B cell (primary cell): ENCODE data around the gene FAM83G. TPM values are rescaled to one million over a fixed set of nuclear protein-coding genes. Genes with fewer than 3 reads are reported as not detected.

Experiments
- ATAC-seq: fragments of 200-7000 bp; cut with Tn5 transposase; one replicate; pipeline ENCODE4 v1.10.0; 2021; ENCODE audit warnings: low read depth, mild to moderate bottlenecking, moderate number of reproducible peaks, moderate library complexity
- CTCF ChIA-PET: fragments of 350-600 bp; sonication (Branson Sonifier 250); formaldehyde crosslinking; loops from one replicate; lab custom pipeline; 2021; ENCODE audit warnings: antibody characterized with exemption, inconsistent platforms; lab: Charles Lee
- POLR2A ChIA-PET: fragments of 350-600 bp; sonication (Branson Sonifier 250); formaldehyde crosslinking; loops from one replicate; lab custom pipeline; 2021; ENCODE audit warnings: antibody characterized with exemption; lab: Charles Lee
- DNase-seq: peaks from one replicate; pipeline ENCODE4 v3.0.0; 2013
- H2AFZ ChIP-seq: 2 replicates; pipeline ENCODE4 v1.6.1; 2012; ENCODE audit warnings: mild to moderate bottlenecking, low read depth, low read length; ENCODE audit not compliant: insufficient read depth, poor library complexity, severe bottlenecking
- H3K27ac ChIP-seq, 2 donors: 1 replicate in 1 of 2; 2 replicates in 1 of 2; pipeline ENCODE4 v1.5.1; 2012 to 2013; ENCODE audit warnings: low read length in 2 of 2, mild to moderate bottlenecking in 2 of 2, moderate library complexity in 1 of 2
- H3K27me3 ChIP-seq, 4 experiments: fragments of 200-600 bp in 1 of 4; sonication (generic) in 1 of 4; replicated peaks in 1 of 4; 1 replicate in 2 of 4; 2 replicates in 2 of 4; pipeline versions ENCODE4 v1.6.1 to v1.7.0; 2013 to 2016; ENCODE audit warnings: low read length in 3 of 4, mild to moderate bottlenecking in 2 of 4, mixed read lengths in 1 of 4, moderate library complexity in 1 of 4; ENCODE audit not compliant: insufficient read depth in 4 of 4, control insufficient read depth in 3 of 4; ENCODE audit errors: control extremely low read depth in 1 of 4
- H3K36me3 ChIP-seq, 2 experiments: replicated peaks in 1 of 2; 1 replicate in 1 of 2; 2 replicates in 1 of 2; pipeline versions ENCODE4 v1.6.1 to v1.7.1; 2013; ENCODE audit warnings: low read length in 1 of 2; ENCODE audit not compliant: insufficient read depth in 2 of 2, control insufficient read depth in 1 of 2; ENCODE audit errors: control extremely low read depth in 1 of 2, extremely low read depth in 1 of 2
- H3K4me1 ChIP-seq, 2 donors: fragments of 200-600 bp in 1 of 2; sonication (generic) in 1 of 2; 1 replicate in 1 of 2; 2 replicates in 1 of 2; pipeline versions ENCODE4 v1.5.1 to v1.6.1; 2013 to 2017; ENCODE audit warnings: low read length in 2 of 2; ENCODE audit not compliant: control insufficient read depth in 2 of 2, insufficient read depth in 2 of 2
- H3K4me2 ChIP-seq: replicated peaks from 2 replicates; pipeline ENCODE3; 2012; ENCODE audit warnings: mild to moderate bottlenecking, low read depth, low read length; ENCODE audit not compliant: poor library complexity, severe bottlenecking
- H3K4me3 ChIP-seq, 5 experiments: fragments of 200-600 bp in 1 of 5; sonication (generic) in 1 of 5; 1 replicate in 3 of 5; 2 replicates in 2 of 5; pipeline versions ENCODE4 v1.5.1 to v1.7.0; 2011 to 2016; ENCODE audit warnings: low read length in 4 of 5, mild to moderate bottlenecking in 4 of 5, low read depth in 2 of 5, control low read depth in 1 of 5, moderate library complexity in 1 of 5; ENCODE audit not compliant: insufficient read depth in 1 of 5; ENCODE audit errors: control extremely low read depth in 1 of 5, extremely low read depth in 1 of 5
- H3K79me2 ChIP-seq: fragments of 200-600 bp; sonication (generic); one replicate; pipeline ENCODE4 v1.6.0; 2016; ENCODE audit warnings: low read length; ENCODE audit not compliant: control insufficient read depth, insufficient read depth
- H3K9ac ChIP-seq: fragments of 200-600 bp; sonication (generic); 2 replicates; pipeline ENCODE4 v1.6.1; 2017; ENCODE audit warnings: mild to moderate bottlenecking, low read length, moderate library complexity
- H3K9me3 ChIP-seq, 3 donors: one replicate each; pipeline versions ENCODE4 v1.6.1 to v1.7.1; 2013; ENCODE audit warnings: low read length in 2 of 3; ENCODE audit not compliant: control insufficient read depth in 2 of 3, insufficient read depth in 1 of 3; ENCODE audit errors: control extremely low read depth in 1 of 3
- H4K20me1 ChIP-seq: 2 replicates; pipeline ENCODE4 v1.6.0; 2012; ENCODE audit warnings: mild to moderate bottlenecking, low read length; ENCODE audit not compliant: insufficient read depth, control insufficient read depth, poor library complexity, severe bottlenecking
- H3K27ac Mint-ChIP-seq: one replicate; pipeline ENCODE4 v1.8.0; 2021; ENCODE audit warnings: mixed read lengths
- H3K27me3 Mint-ChIP-seq: one replicate; pipeline ENCODE4 v1.8.0; 2021; ENCODE audit warnings: mixed read lengths
- H3K4me1 Mint-ChIP-seq: one replicate; pipeline ENCODE4 v1.8.0; 2021; ENCODE audit warnings: mixed read lengths
- H3K4me3 Mint-ChIP-seq: one replicate; pipeline ENCODE4 v1.8.0; 2021; ENCODE audit warnings: mixed read lengths
- H3K9me3 Mint-ChIP-seq: one replicate; pipeline ENCODE4 v1.8.0; 2022; ENCODE audit warnings: mixed read lengths; ENCODE audit not compliant: insufficient read depth
- CTCF ChIP-seq: fragments of 200-600 bp; IDR thresholded peaks from one replicate; pipeline ENCODE4 v1.8.0; 2022; ENCODE audit warnings: antibody characterized with exemption, mild to moderate bottlenecking
- EZH2 ChIP-seq: IDR thresholded peaks from 2 replicates; pipeline ENCODE4 v1.6.1; 2012; ENCODE audit warnings: borderline replicate concordance, low read depth, mild to moderate bottlenecking, moderate library complexity, low read length; ENCODE audit not compliant: insufficient read depth, poor library complexity, severe bottlenecking
- WGBS: methylation state at CpG from one replicate; pipeline ENCODE4 v1.1.5; 2013; ENCODE audit warnings: missing lambda C conversion rate; ENCODE audit not compliant: insufficient coverage; 5-methylcytosine and 5-hydroxymethylcytosine counted together
- intact Hi-C: fragments of 100-400 bp; cut with micrococcal nuclease; formaldehyde crosslinking; loops from one replicate; pipeline ENCODE4 v1.10.0; 2022
- polyA plus RNA-seq: library from polyadenylated mRNA; depleted of rRNA; stranded (reverse); fragments of >200 nt; gene quantifications from 2 replicates; pipeline ENCODE4 v1.2.3, GENCODE V29; 2012
- total RNA-seq, 2 donors: library from RNA; stranded (reverse); fragments of 120-200 nt in 1 of 2; gene quantifications; 1 replicate in 1 of 2; 2 replicates in 1 of 2; pipeline versions ENCODE4 v1.2.3 to v1.2.4, GENCODE V29; 2013 to 2022

Gene FAM83G
- total and polyA plus RNA-seq, 2 donors (not counting 1 experiment from before 2014, with no cell fraction given): 4.7 to 14.3 TPM

GRCh38 chr17:18986541-18987229 is 17.9 kb downstream of the FAM83G start:
- Mint-ChIP-seq H3K9me3 (no peaks in the 10 kb centered on the region), H3K27ac (no peak overlapping the region), H3K27me3 (no peaks in the 10 kb centered on the region), H3K4me1 (no peaks in the 10 kb centered on the region), H3K4me3 (no peak overlapping the region)
- DNase-seq (no peak), ATAC-seq (no peak)
- ChIA-PET CTCF (no interaction called here), POLR2A (no interaction called here)
- Histone ChIP-seq H3K27me3 (no peaks in the 10 kb centered on the region), H3K79me2 (no peaks in the 10 kb centered on the region), H3K36me3 (peaks cover 0 to 8% of the 10 kb centered on the region in 2 experiments), H4K20me1 (peaks cover 17% of the 10 kb centered on the region), H3K4me3 (no peak overlapping the region), H2AFZ (no peak overlapping the region), H3K9me3 (no peaks in the 10 kb centered on the region), H3K4me1 (no peaks in the 10 kb centered on the region), H3K27ac (no peak overlapping the region), H3K4me2 (no peak overlapping the region), H3K9ac (no peak overlapping the region)
- WGBS: 73% methylated on average over 18 of the region's 21 CpGs
- TF ChIP-seq EZH2 (no peak), CTCF (no peak)
- intact Hi-C loops: no loop called here

- POLR2A ChIA-PET: no interaction called here
- intact Hi-C loops: no loop called here
These were observed 19.1 kb downstream of the FAM83G start for GRCh38 chr17:18985475-18985874.

More at GRCh38 chr17:18985475-18985874, 19.1 kb downstream of the FAM83G start:
- Mint-ChIP-seq H3K4me3 (no peak overlapping the region), H3K27ac (no peak overlapping the region), H3K27me3 (no peaks in the 10 kb centered on the region), H3K4me1 (no peaks in the 10 kb centered on the region), H3K9me3 (no peaks in the 10 kb centered on the region)
- H4K20me1 ChIP-seq: peaks cover 5% of the 10 kb centered on the region
- no peak for TF ChIP-seq CTCF
- TF ChIP-seq EZH2: no peak
- DNase-seq (no peak), ATAC-seq (no peak)
- H3K9ac ChIP-seq: no peak overlapping the region
- WGBS: 99% methylated on average over 8 of the region's 9 CpGs
- no peak overlapping the region for H3K4me3 ChIP-seq
- H2AFZ ChIP-seq: no peak overlapping the region
- H3K27ac ChIP-seq: no peak overlapping the region
- H3K4me1 ChIP-seq: no peaks in the 10 kb centered on the region
- H3K79me2 ChIP-seq: no peaks in the 10 kb centered on the region
- no peaks in the 10 kb centered on the region for H3K27me3 ChIP-seq
- CTCF ChIA-PET: no interaction called here
- H3K4me2 ChIP-seq: no peak overlapping the region
- no peaks in the 10 kb centered on the region for H3K9me3 ChIP-seq
- H3K36me3 ChIP-seq: peaks cover 0 to 8% of the 10 kb centered on the region in 2 experiments
